ENCODE measurements around the gene RPL19. TPM values are rescaled to one million over a fixed set of nuclear protein-coding genes. Genes with fewer than 3 reads are reported as not detected.

Gene RPL19
- total RNA-seq, 1 experiment from 2014 or later = 3,055 TPM

- peaks cover 20% of the 10 kb centered on the region for H3K36me3 Mint-ChIP-seq (ENCODE audit: insufficient read depth, unreplicated experiment)
- no peaks in the 10 kb centered on the region for H3K9me3 Mint-ChIP-seq (ENCODE audit: unreplicated experiment)
- H3K27me3 Mint-ChIP-seq (ENCODE audit: insufficient read depth, unreplicated experiment) = peaks cover 9% of the 10 kb centered on the region
- DNase-seq (ENCODE audit: unreplicated experiment) = no peak
- ChIA-PET POLR2A (interaction anchor here (0.6 to 2.8 kb wide), 19 partner anchors 10 to 401 kb away, joined by 3 to 51 read pairs (median 5); partner anchors contain the start of genes LASP1, PSMB3, RPL19 and RPL23), CTCF (interaction anchor here (0.6 to 4.7 kb wide), 20 partner anchors 8 to 281 kb away, joined by 3 to 114 read pairs (median 6); no protein-coding TSS in a partner anchor)
- BruUV-seq (replicated peaks) = no TSS peak
- H3K27ac Mint-ChIP-seq (ENCODE audit: low read depth, unreplicated experiment) = peak overlapping the region; percentile 33
- intact Hi-C loops (cut with micrococcal nuclease) = loop anchor here (1.0 to 10.0 kb wide), 4 partner anchors 85 to 477 kb away; partner anchors contain the start of genes EPOP and RPL23
- peaks cover 17% of the 10 kb centered on the region for H3K4me1 Mint-ChIP-seq (ENCODE audit: insufficient read depth, unreplicated experiment)
- H3K4me3 Mint-ChIP-seq (ENCODE audit: unreplicated experiment) = peak overlapping the region; percentile 100
- TF ChIP-seq CTCF (IDR thresholded peaks at IDR 0.05; ENCODE audit: unreplicated experiment) = no peak
Measured at GRCh38 chr17:39151943-39152818, 47.9 kb upstream of the RPL19 start.

GRCh38 chr17:39153599-39154051, 46.5 kb upstream of the RPL19 start:
- POLR2A ChIA-PET = interaction anchor here (0.6 to 2.8 kb wide), 27 partner anchors 9 to 1005 kb away, joined by 3 to 51 read pairs (median 4); partner anchors contain the start of genes CWC25, LASP1, PSMB3 and RPL19

GRCh38 chr17:39155654-39156053, 44.4 kb upstream of the RPL19 start:
- peaks cover 20% of the 10 kb centered on the region for H3K36me3 Mint-ChIP-seq (ENCODE audit: insufficient read depth, unreplicated experiment)
- H3K4me1 Mint-ChIP-seq (ENCODE audit: insufficient read depth, unreplicated experiment) = peaks cover 17% of the 10 kb centered on the region
- POLR2A ChIA-PET = no interaction called here
- intact Hi-C loops (cut with micrococcal nuclease) = loop anchor here (10.0 kb wide), 1 partner anchor 481 kb away; the partner anchor contains the start of gene EPOP
- CTCF ChIA-PET = interaction anchor here (0.6 to 1.6 kb wide), 5 partner anchors 13 to 280 kb away, joined by 3 to 5 read pairs (median 3); no protein-coding TSS in a partner anchor
- H3K4me3 Mint-ChIP-seq (ENCODE audit: unreplicated experiment) = no peak overlapping the region
- no peak overlapping the region for H3K27ac Mint-ChIP-seq (ENCODE audit: low read depth, unreplicated experiment)
- no TSS peak for BruUV-seq (replicated peaks)
- no peak for DNase-seq (ENCODE audit: unreplicated experiment)
- no peaks in the 10 kb centered on the region for H3K9me3 Mint-ChIP-seq (ENCODE audit: unreplicated experiment)
- H3K27me3 Mint-ChIP-seq (ENCODE audit: insufficient read depth, unreplicated experiment) = no peaks in the 10 kb centered on the region
- no peak for TF ChIP-seq CTCF (IDR thresholded peaks at IDR 0.05; ENCODE audit: unreplicated experiment)

More at GRCh38 chr17:39153599-39154051, 46.5 kb upstream of the RPL19 start:
- Mint-ChIP-seq H3K4me1 (ENCODE audit: insufficient read depth, unreplicated experiment) (peaks cover 17% of the 10 kb centered on the region), H3K27ac (ENCODE audit: low read depth, unreplicated experiment) (peak overlapping the region; percentile 94), H3K4me3 (ENCODE audit: unreplicated experiment) (peak overlapping the region; percentile 100), H3K9me3 (ENCODE audit: unreplicated experiment) (no peaks in the 10 kb centered on the region), H3K27me3 (ENCODE audit: insufficient read depth, unreplicated experiment) (peaks cover 9% of the 10 kb centered on the region), H3K36me3 (ENCODE audit: insufficient read depth, unreplicated experiment) (peaks cover 20% of the 10 kb centered on the region)
- BruUV-seq (replicated peaks) = no TSS peak
- intact Hi-C loops (cut with micrococcal nuclease) = loop anchor here (1.0 to 10.0 kb wide), 5 partner anchors 84 to 479 kb away; partner anchors contain the start of genes EPOP and RPL23
- peak; percentile 86 for DNase-seq (ENCODE audit: unreplicated experiment)
- no peak for TF ChIP-seq CTCF (IDR thresholded peaks at IDR 0.05; ENCODE audit: unreplicated experiment)
- CTCF ChIA-PET = interaction anchor here (0.6 to 4.7 kb wide), 40 partner anchors 8 to 380 kb away, joined by 3 to 114 read pairs (median 4); partner anchors contain the start of gene RPL19

- H3K27ac Mint-ChIP-seq (ENCODE audit: low read depth, unreplicated experiment) = no peak overlapping the region
- no peaks in the 10 kb centered on the region for H3K9me3 Mint-ChIP-seq (ENCODE audit: unreplicated experiment)
- peaks cover 17% of the 10 kb centered on the region for H3K4me1 Mint-ChIP-seq (ENCODE audit: insufficient read depth, unreplicated experiment)
- no peak overlapping the region for H3K4me3 Mint-ChIP-seq (ENCODE audit: unreplicated experiment)
- ChIA-PET CTCF (interaction anchor here (0.8 to 1.6 kb wide), 3 partner anchors 12 to 173 kb away, joined by 3 to 5 read pairs (median 4); no protein-coding TSS in a partner anchor), POLR2A (interaction anchor here (0.6 to 1.6 kb wide), 2 partner anchors 44 to 173 kb away, joined by 3 to 4 read pairs; partner anchors contain the start of gene RPL19)
- intact Hi-C loops (cut with micrococcal nuclease) = loop anchor here (10.0 kb wide), 1 partner anchor 482 kb away; the partner anchor contains the start of gene EPOP
- no peak for TF ChIP-seq CTCF (IDR thresholded peaks at IDR 0.05; ENCODE audit: unreplicated experiment)
- no peak for DNase-seq (ENCODE audit: unreplicated experiment)
- no TSS peak for BruUV-seq (replicated peaks)
- H3K36me3 Mint-ChIP-seq (ENCODE audit: insufficient read depth, unreplicated experiment) = peaks cover 20% of the 10 kb centered on the region
- H3K27me3 Mint-ChIP-seq (ENCODE audit: insufficient read depth, unreplicated experiment) = no peaks in the 10 kb centered on the region
Measured at GRCh38 chr17:39156491-39156890, 43.6 kb upstream of the RPL19 start.
